Trophoblast cell (in vitro differentiated cells and primary cell): ENCODE measurements around the gene UST.
A peak's percentile ranks its signal among the peaks of the same experiment; 100 is the strongest.

ENCODE experiments used
- DNase-seq, 2 donors: peaks; one replicate each; pipeline ENCODE4 v3.0.0-alpha.2; 2016
- H2AFZ ChIP-seq: 2 replicates; pipeline ENCODE4 v1.6.1; 2013; ENCODE audit warnings: low read length, moderate library complexity, mild to moderate bottlenecking; ENCODE audit not compliant: insufficient read depth, poor library complexity
- H2AK5ac ChIP-seq: 2 replicates; pipeline ENCODE4 v1.6.1; 2013; ENCODE audit warnings: mild to moderate bottlenecking, low read length
- H2BK120ac ChIP-seq: 2 replicates; pipeline ENCODE4 v1.6.1; 2013; ENCODE audit warnings: low read length, mild to moderate bottlenecking, moderate library complexity; ENCODE audit not compliant: insufficient read depth, poor library complexity
- H2BK12ac ChIP-seq: 2 replicates; pipeline ENCODE4 v1.6.1; 2013; ENCODE audit warnings: mild to moderate bottlenecking, low read length, moderate library complexity
- H2BK5ac ChIP-seq: 2 replicates; pipeline ENCODE4 v1.6.1; 2013; ENCODE audit warnings: low read length, low read depth, moderate library complexity, mild to moderate bottlenecking; ENCODE audit not compliant: poor library complexity
- H3K14ac ChIP-seq: 2 replicates; pipeline ENCODE4 v1.6.1; 2013; ENCODE audit warnings: mild to moderate bottlenecking, low read length
- H3K18ac ChIP-seq: 2 replicates; pipeline ENCODE4 v1.6.1; 2013; ENCODE audit warnings: mild to moderate bottlenecking, low read length
- H3K23ac ChIP-seq: 2 replicates; pipeline ENCODE4 v1.6.1; 2013; ENCODE audit warnings: low read length
- H3K27ac ChIP-seq: 2 replicates; pipeline ENCODE4 v1.5.1; 2013; ENCODE audit warnings: low read depth, mild to moderate bottlenecking, inconsistent platforms, low read length, moderate library complexity
- H3K27me3 ChIP-seq: 2 replicates; pipeline ENCODE4 v1.6.1; 2013; ENCODE audit warnings: inconsistent platforms, mild to moderate bottlenecking, low read length, moderate library complexity; ENCODE audit not compliant: insufficient read depth
- H3K36me3 ChIP-seq, 2 experiments: 1 replicate in 1 of 2; 2 replicates in 1 of 2; pipeline ENCODE4 v1.6.1; 2013; ENCODE audit warnings: low read length in 2 of 2, mild to moderate bottlenecking in 2 of 2, moderate library complexity in 1 of 2; ENCODE audit not compliant: insufficient read depth in 2 of 2, control insufficient read depth in 1 of 2
- H3K4ac ChIP-seq: 2 replicates; pipeline ENCODE4 v1.6.1; 2013; ENCODE audit warnings: low read depth, mild to moderate bottlenecking, low read length, moderate library complexity
- H3K4me1 ChIP-seq, 2 experiments: 1 replicate in 1 of 2; 2 replicates in 1 of 2; pipeline ENCODE4 v1.6.1; 2013; ENCODE audit warnings: low read length in 2 of 2, mild to moderate bottlenecking in 2 of 2, moderate library complexity in 1 of 2; ENCODE audit not compliant: insufficient read depth in 2 of 2, control insufficient read depth in 1 of 2
- H3K4me2 ChIP-seq: 2 replicates; pipeline ENCODE4 v1.6.1; 2013; ENCODE audit warnings: inconsistent platforms, mild to moderate bottlenecking, low read length, moderate library complexity
- H3K4me3 ChIP-seq: 2 replicates; pipeline ENCODE4 v1.5.1; 2013; ENCODE audit warnings: mild to moderate bottlenecking, low read depth, low read length, inconsistent platforms
- H3K79me1 ChIP-seq: one replicate; pipeline ENCODE4 v1.6.1; 2013; ENCODE audit warnings: low read length
- H3K79me2 ChIP-seq: 2 replicates; pipeline ENCODE4 v1.6.1; 2013; ENCODE audit warnings: low read length, mild to moderate bottlenecking; ENCODE audit not compliant: control insufficient read depth, insufficient read depth, poor library complexity
- H3K9ac ChIP-seq: 2 replicates; pipeline ENCODE4 v1.6.1; 2013; ENCODE audit warnings: mild to moderate bottlenecking, low read length
- H3K9me3 ChIP-seq: 2 replicates; pipeline ENCODE4 v1.6.1; 2013; ENCODE audit warnings: low read depth, mild to moderate bottlenecking, control low read depth, inconsistent platforms, low read length; ENCODE audit not compliant: insufficient read depth
- H4K12ac ChIP-seq: 2 replicates; pipeline ENCODE4 v1.6.1; 2013; ENCODE audit warnings: low read depth, mild to moderate bottlenecking, low read length, moderate library complexity
- H4K8ac ChIP-seq: 2 replicates; pipeline ENCODE4 v1.6.1; 2013; ENCODE audit warnings: low read depth, mild to moderate bottlenecking, low read length, moderate library complexity
- H4K91ac ChIP-seq: one replicate; pipeline ENCODE4 v1.6.1; 2013; ENCODE audit warnings: low read depth, mild to moderate bottlenecking, low read length, moderate library complexity
- WGBS: extraction: QIAGEN DNeasy Blood & Tissue Kit; methylation state at CpG from one replicate; pipeline ENCODE4 v1.1.7; 2013; ENCODE audit warnings: missing lambda C conversion rate; ENCODE audit not compliant: insufficient read length, insufficient coverage; ENCODE audit errors: extremely low coverage; 5-methylcytosine and 5-hydroxymethylcytosine counted together

UST gene

GRCh38 chr6:148708707-148709106 is 38.1 kb upstream of the UST start:
- Histone ChIP-seq H3K4me2 (no peak overlapping the region), H2BK12ac (no peak overlapping the region), H3K9me3 (no peaks in the 10 kb centered on the region), H3K18ac (no peak overlapping the region), H3K27me3 (no peaks in the 10 kb centered on the region), H3K79me2 (no peaks in the 10 kb centered on the region), H3K4me1 (no peaks in the 10 kb centered on the region), H3K27ac (no peak overlapping the region), H4K12ac (no peak overlapping the region), H2BK5ac (no peak overlapping the region), H3K4ac (no peak overlapping the region), H2BK120ac (no peak overlapping the region), H3K79me1 (no peaks in the 10 kb centered on the region), H4K91ac (no peak overlapping the region), H2AK5ac (no peak overlapping the region), H4K8ac (no peak overlapping the region), H3K4me3 (no peak overlapping the region), H3K23ac (no peak overlapping the region), H3K9ac (no peak overlapping the region), H3K36me3 (no peaks in the 10 kb centered on the region), H2AFZ (no peak overlapping the region), H3K14ac (no peak overlapping the region)
- DNase-seq = no peak
- no CpG with 5 or more reads among the region's 1 CpG for WGBS

DNA sequence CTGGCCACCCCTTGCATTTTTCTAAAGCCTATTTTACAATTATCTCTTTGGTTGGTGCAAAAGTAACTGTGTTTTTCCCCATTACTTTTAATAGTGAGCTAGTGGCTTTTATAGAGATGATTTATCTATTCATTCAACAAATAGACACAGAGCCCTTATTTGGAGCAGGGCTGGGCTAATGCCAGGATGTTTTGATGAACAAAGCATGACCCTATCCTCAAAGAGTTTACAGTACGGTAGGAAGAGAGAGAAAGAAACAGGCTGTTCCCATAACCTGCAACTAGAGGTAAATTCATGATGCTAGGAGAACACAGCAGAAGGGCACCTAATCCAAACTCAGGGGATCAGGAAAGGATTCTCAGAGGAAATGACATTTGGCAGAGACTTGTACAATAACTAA is 37.3 kb upstream of the UST start:
- Histone ChIP-seq H4K12ac (no peak overlapping the region), H3K4me1 (no peaks in the 10 kb centered on the region), H2BK120ac (no peak overlapping the region), H3K9ac (no peak overlapping the region), H3K79me1 (no peaks in the 10 kb centered on the region), H3K36me3 (no peaks in the 10 kb centered on the region), H3K23ac (no peak overlapping the region), H3K27ac (no peak overlapping the region), H2AK5ac (no peak overlapping the region), H2BK5ac (no peak overlapping the region), H2AFZ (no peak overlapping the region), H3K4ac (no peak overlapping the region), H3K18ac (no peak overlapping the region), H3K4me2 (no peak overlapping the region), H4K8ac (no peak overlapping the region), H3K27me3 (no peaks in the 10 kb centered on the region), H4K91ac (no peak overlapping the region), H3K9me3 (no peaks in the 10 kb centered on the region), H3K14ac (no peak overlapping the region), H2BK12ac (no peak overlapping the region), H3K79me2 (no peaks in the 10 kb centered on the region), H3K4me3 (no peak overlapping the region)
- no peak for DNase-seq
- WGBS = no CpG with 5 or more reads among the region's 1 CpG

DNA sequence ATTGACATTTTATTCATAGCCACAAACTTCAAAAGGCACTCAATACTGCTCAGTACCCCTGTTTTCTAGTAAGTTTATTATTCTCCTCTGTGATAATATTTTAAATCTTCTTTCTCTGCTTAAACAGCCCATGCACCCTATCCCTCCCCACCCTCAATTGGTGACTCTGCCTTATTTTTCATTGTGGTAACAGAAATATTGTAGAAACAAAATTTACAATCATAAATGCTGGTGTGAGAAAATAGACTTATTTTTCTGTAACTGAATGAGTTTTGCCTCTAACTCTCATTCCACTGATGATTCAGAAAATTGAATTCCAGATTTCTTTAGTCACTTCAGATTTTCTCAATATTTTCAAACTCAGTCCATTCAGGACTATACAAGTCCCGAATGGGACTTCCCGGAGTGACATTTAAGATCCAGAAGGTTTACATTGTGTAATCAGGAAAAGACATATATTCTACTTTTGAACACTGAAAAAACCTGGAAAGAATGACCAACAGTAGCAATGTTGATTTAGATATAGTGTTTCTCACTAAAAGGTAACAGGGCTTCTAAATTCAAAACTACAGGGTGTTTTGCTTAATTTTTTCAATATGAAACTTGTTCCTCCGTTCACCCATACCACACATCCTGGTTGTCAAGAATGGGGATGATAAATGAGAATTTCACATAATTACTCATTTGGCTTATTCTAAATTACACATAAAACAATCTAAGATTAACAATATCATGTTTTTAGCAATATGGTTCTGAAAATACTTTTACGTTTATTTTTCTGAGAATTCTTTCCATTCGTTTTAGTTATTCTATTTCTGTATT is 34.8 kb upstream of the UST start:
- Histone ChIP-seq H3K4ac (no peak overlapping the region), H3K23ac (no peak overlapping the region), H2BK12ac (no peak overlapping the region), H3K27ac (no peak overlapping the region), H3K36me3 (no peaks in the 10 kb centered on the region), H2BK120ac (no peak overlapping the region), H4K8ac (no peak overlapping the region), H3K4me2 (no peak overlapping the region), H3K4me1 (no peaks in the 10 kb centered on the region), H3K4me3 (no peak overlapping the region), H3K27me3 (no peaks in the 10 kb centered on the region), H3K9me3 (no peaks in the 10 kb centered on the region), H2AFZ (no peak overlapping the region), H2AK5ac (no peak overlapping the region), H4K91ac (no peak overlapping the region), H3K14ac (no peak overlapping the region), H3K79me1 (no peaks in the 10 kb centered on the region), H3K9ac (no peak overlapping the region), H2BK5ac (no peak overlapping the region), H3K18ac (no peak overlapping the region), H3K79me2 (no peaks in the 10 kb centered on the region), H4K12ac (no peak overlapping the region)
- peak in 1 of 2 donors; percentile 36 for DNase-seq
- no CpG with 5 or more reads among the region's 5 CpGs for WGBS

DNA sequence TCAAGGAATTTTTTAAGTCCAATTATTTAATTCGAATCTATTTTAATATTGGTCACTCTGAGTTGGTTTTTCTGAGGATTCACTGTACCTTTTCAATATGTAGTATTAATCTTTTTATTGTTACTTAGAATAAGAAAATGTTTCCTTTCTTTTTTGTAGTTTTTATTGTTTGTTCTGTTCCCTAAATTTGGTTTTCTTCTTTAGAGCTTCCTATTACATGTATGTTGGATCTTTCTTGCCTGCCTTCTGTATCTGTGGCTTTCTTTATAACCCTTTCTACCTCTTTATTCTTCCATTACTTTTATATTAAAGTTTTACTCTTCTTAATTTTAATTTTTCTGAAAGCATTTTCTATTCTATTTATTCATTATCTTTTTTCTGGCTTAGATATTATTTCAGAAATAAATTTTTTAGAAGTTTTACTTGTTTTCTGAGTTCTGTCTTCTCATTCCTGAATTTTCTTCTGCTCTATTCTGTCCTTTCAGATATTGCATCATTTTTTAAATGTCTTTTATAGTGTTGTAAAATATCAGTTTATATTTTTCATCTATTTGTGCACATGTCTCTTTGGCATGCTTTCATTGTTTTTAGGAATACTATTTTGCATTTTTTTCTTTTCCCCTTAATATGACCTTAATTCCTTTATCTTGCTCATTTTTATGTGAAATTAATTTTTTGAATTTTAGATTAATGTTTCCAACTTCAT is 33.6 kb upstream of the UST start:
- H2AFZ ChIP-seq = no peak overlapping the region
- no CpG with 5 or more reads among the region's 1 CpG for WGBS
- no peak overlapping the region for H3K18ac ChIP-seq

More for the DNA sequence above, 33.6 kb upstream of the UST start:
- Histone ChIP-seq H3K79me2 (no peaks in the 10 kb centered on the region), H3K9me3 (no peaks in the 10 kb centered on the region), H3K4me1 (no peaks in the 10 kb centered on the region), H3K79me1 (no peaks in the 10 kb centered on the region), H3K4ac (no peak overlapping the region), H2BK5ac (no peak overlapping the region), H3K4me2 (no peak overlapping the region), H4K8ac (no peak overlapping the region), H3K14ac (no peak overlapping the region), H2BK120ac (no peak overlapping the region), H3K36me3 (no peaks in the 10 kb centered on the region), H3K9ac (no peak overlapping the region), H2BK12ac (no peak overlapping the region), H3K27me3 (no peaks in the 10 kb centered on the region), H4K91ac (no peak overlapping the region), H4K12ac (no peak overlapping the region), H3K23ac (no peak overlapping the region), H3K4me3 (no peak overlapping the region), H2AK5ac (no peak overlapping the region), H3K27ac (no peak overlapping the region)
- no peak for DNase-seq
